Loucy (cell line): Measurements from ENCODE around the gene MTLN.
"Not testable (repeated sequence)": the region's sequence is repeated elsewhere in the genome, so short reads cannot be mapped to it uniquely, and the experiment has no call there.

Experiments
- H2AFZ ChIP-seq: fragments of 200-600 bp; sonication (generic); 2 replicates; pipeline ENCODE4 v1.6.0; 2016; ENCODE audit warnings: antibody characterized with exemption, mild to moderate bottlenecking, low read length, moderate library complexity
- H3F3A ChIP-seq: fragments of 200-600 bp; 2 replicates; pipeline ENCODE4 v1.6.0; 2016; ENCODE audit warnings: antibody characterized with exemption, low read depth, mild to moderate bottlenecking
- H3K27me3 ChIP-seq: fragments of 200-600 bp; sonication (generic); 2 replicates; pipeline ENCODE4 v1.6.1; 2014; ENCODE audit warnings: low read length, mild to moderate bottlenecking; ENCODE audit not compliant: insufficient read depth, poor library complexity, severe bottlenecking
- H3K36me3 ChIP-seq: fragments of 200-600 bp; sonication (generic); 2 replicates; pipeline ENCODE4 v1.6.1; 2016; ENCODE audit warnings: low read length; ENCODE audit not compliant: insufficient read depth
- H3K4me1 ChIP-seq: fragments of 200-600 bp; sonication (generic); 2 replicates; pipeline ENCODE4 v1.5.1; 2014; ENCODE audit warnings: low read length, mild to moderate bottlenecking; ENCODE audit not compliant: insufficient read depth, poor library complexity, severe bottlenecking
- H3K4me2 ChIP-seq: fragments of 200-600 bp; sonication (generic); 2 replicates; pipeline ENCODE4 v1.6.0; 2014; ENCODE audit warnings: antibody characterized with exemption, low read length, low read depth, mild to moderate bottlenecking; ENCODE audit not compliant: poor library complexity, severe bottlenecking
- H3K4me3 ChIP-seq: fragments of 200-600 bp; sonication (generic); 2 replicates; pipeline ENCODE4 v1.5.1; 2014; ENCODE audit warnings: low read length, mild to moderate bottlenecking, mixed read lengths; ENCODE audit not compliant: poor library complexity, severe bottlenecking
- H3K79me2 ChIP-seq: fragments of 200-600 bp; sonication (generic); 2 replicates; pipeline ENCODE4 v1.6.1; 2014; ENCODE audit warnings: low read length; ENCODE audit not compliant: insufficient read depth
- H3K9ac ChIP-seq: fragments of 200-600 bp; sonication (generic); 2 replicates; pipeline ENCODE4 v1.6.0; 2014; ENCODE audit warnings: mild to moderate bottlenecking, low read depth, low read length, moderate library complexity; ENCODE audit not compliant: poor library complexity, severe bottlenecking
- H3K9me2 ChIP-seq: fragments of 200-600 bp; sonication (generic); replicated peaks from 2 replicates; pipeline ENCODE4 v1.6.1; 2016; ENCODE audit warnings: low read depth, low read length, mixed read lengths
- H3K9me3 ChIP-seq: fragments of 200-600 bp; sonication (generic); 2 replicates; pipeline ENCODE4 v1.6.1; 2014; ENCODE audit warnings: mild to moderate bottlenecking, antibody characterized with exemption, low read length, low read depth; ENCODE audit not compliant: insufficient read depth
- H4K20me1 ChIP-seq: fragments of 200-600 bp; sonication (generic); 2 replicates; pipeline ENCODE4 v1.6.0; 2014; ENCODE audit warnings: antibody characterized with exemption, low read length, mild to moderate bottlenecking; ENCODE audit not compliant: insufficient read depth, poor library complexity, severe bottlenecking
- EZH2phosphoT487 ChIP-seq: fragments of 200-600 bp; IDR thresholded peaks from 2 replicates; pipeline ENCODE4 v1.6.1; 2018; ENCODE audit warnings: antibody characterized with exemption, mild to moderate bottlenecking, moderate library complexity, borderline replicate concordance
- TF ChIP-seq, protein P1 (sequence below): fragments of 200-600 bp; sonication (generic); conservative IDR thresholded peaks from 2 replicates; pipeline ENCODE4 v1.5.1; 2014; ENCODE audit warnings: mild to moderate bottlenecking, antibody characterized with exemption, low read length

Gene MTLN

DNA sequence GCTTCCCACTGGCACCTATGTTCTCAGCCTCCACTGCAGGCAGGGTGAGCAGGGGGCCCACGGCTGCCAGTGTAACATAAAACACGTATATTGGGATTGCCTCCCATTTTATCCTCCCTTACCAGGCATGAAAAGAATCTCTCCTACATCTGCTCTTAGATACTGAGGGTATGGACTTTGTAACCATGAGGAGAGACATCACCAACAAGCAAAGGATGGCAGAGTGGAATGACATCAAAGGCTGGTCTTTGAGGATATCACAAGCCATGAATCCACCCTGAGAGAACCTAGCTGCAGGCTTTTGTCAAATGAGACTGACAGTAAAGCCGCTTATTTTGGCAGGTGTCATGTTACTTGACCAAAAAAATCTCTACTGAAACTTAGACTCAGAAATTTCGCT lies 14.9 kb downstream of the MTLN start:
- no peak overlapping the region for H3K4me2 ChIP-seq

DNA sequence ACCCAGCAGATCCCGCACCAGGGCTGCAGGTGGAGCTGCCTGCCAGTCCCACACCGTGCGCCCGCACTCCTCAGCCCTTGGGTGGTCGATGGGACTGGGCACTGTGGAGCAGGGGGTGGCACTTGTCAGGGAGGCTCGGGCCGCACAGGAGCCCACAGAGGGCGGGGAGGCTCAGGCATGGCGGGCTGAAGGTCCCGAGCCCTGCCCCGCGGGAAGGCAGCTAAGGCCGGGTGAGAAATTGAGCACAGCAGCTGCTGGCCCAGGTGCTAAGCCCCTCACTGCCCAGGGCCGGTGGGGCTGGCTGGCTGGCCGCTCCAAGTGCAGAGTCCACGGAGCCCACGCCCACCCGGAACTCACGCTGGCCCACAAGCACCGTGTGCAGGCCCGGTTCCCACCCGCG lies 22.2 kb downstream of the MTLN start:
- H3K27me3 ChIP-seq, H3F3A ChIP-seq: not testable (repeated sequence)

More for the DNA sequence above, 14.9 kb downstream of the MTLN start:
- TF ChIP-seq EZH2phosphoT487, result no peak
- TF ChIP-seq, protein P1, sequence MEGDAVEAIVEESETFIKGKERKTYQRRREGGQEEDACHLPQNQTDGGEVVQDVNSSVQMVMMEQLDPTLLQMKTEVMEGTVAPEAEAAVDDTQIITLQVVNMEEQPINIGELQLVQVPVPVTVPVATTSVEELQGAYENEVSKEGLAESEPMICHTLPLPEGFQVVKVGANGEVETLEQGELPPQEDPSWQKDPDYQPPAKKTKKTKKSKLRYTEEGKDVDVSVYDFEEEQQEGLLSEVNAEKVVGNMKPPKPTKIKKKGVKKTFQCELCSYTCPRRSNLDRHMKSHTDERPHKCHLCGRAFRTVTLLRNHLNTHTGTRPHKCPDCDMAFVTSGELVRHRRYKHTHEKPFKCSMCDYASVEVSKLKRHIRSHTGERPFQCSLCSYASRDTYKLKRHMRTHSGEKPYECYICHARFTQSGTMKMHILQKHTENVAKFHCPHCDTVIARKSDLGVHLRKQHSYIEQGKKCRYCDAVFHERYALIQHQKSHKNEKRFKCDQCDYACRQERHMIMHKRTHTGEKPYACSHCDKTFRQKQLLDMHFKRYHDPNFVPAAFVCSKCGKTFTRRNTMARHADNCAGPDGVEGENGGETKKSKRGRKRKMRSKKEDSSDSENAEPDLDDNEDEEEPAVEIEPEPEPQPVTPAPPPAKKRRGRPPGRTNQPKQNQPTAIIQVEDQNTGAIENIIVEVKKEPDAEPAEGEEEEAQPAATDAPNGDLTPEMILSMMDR, result no peak
- Histone ChIP-seq H3K9ac (no peak overlapping the region), H3F3A (no peaks in the 10 kb centered on the region), H3K9me3 (no peaks in the 10 kb centered on the region), H3K27me3 (no peaks in the 10 kb centered on the region), H3K4me3 (no peak overlapping the region), H3K9me2 (no peaks in the 10 kb centered on the region), H2AFZ (no peak overlapping the region), H3K36me3 (no peaks in the 10 kb centered on the region), H3K79me2 (no peaks in the 10 kb centered on the region), H3K4me1 (no peaks in the 10 kb centered on the region), H4K20me1 (no peaks in the 10 kb centered on the region)

DNA sequence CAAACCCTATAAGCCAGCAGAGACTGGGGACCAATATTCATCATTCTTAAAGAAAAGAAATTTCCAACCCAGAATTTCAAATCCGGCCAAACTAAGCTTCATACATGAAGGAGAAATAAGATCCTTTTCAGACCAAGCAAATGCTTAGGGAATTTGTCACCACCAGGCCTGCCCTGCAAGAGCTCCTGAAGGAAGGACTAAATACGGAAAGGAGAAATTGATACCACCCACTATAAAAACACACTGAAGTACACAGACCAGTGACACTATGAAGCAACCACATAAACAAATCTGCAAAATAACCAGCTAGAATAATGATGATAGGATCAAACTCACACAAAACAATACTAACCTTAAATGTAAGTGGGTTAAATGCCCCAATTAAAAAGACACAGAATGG lies 29.9 kb downstream of the MTLN start:
- H3K79me2 ChIP-seq, result no peaks in the 10 kb centered on the region
- H3K4me1 ChIP-seq, result no peaks in the 10 kb centered on the region
- H3K9ac ChIP-seq, result no peak overlapping the region
- no peaks in the 10 kb centered on the region for H3K27me3 ChIP-seq
- no peaks in the 10 kb centered on the region for H4K20me1 ChIP-seq
- peaks cover 5% of the 10 kb centered on the region; the same call in 1 of the 2 replicates for H3K9me3 ChIP-seq
- H3F3A ChIP-seq, result no peaks in the 10 kb centered on the region
- no peak overlapping the region for H3K4me2 ChIP-seq
- H3K4me3 ChIP-seq, result no peak overlapping the region
- no peaks in the 10 kb centered on the region for H3K9me2 ChIP-seq
- no peak overlapping the region for H2AFZ ChIP-seq
- TF ChIP-seq, protein P1, result no peak
- no peak for TF ChIP-seq EZH2phosphoT487
- no peaks in the 10 kb centered on the region for H3K36me3 ChIP-seq

More for the DNA sequence above, 22.2 kb downstream of the MTLN start:
- H3K9me2 ChIP-seq, H4K20me1 ChIP-seq, H2AFZ ChIP-seq, H3K36me3 ChIP-seq, H3K4me1 ChIP-seq, H3K79me2 ChIP-seq, H3K4me2 ChIP-seq, H3K9ac ChIP-seq, H3K9me3 ChIP-seq, H3K4me3 ChIP-seq: not testable (repeated sequence)

DNA sequence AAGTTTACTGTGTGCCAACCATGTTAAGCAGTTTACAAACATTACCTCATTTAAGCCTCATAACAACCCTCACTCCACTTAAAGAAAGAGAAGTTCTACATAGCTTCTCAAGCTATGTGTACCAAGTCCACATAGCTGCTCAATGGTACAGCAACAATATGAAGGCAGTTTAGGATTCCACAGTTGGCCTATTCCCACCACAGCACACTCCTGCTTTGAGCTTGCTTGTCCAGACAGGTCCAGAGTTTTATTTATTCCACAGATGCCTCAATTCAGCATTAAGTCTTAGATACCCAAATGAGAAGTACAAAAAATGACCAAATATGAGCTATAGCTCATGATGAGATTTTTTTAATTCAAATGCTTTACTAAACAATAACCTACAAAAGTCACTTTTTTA lies 32.3 kb downstream of the MTLN start:
- no peaks in the 10 kb centered on the region for H4K20me1 ChIP-seq
- H3K36me3 ChIP-seq, result no peaks in the 10 kb centered on the region
- no peaks in the 10 kb centered on the region for H3K4me1 ChIP-seq
- no peak overlapping the region for H3K4me2 ChIP-seq
- no peak overlapping the region for H3K4me3 ChIP-seq
- H3F3A ChIP-seq, result no peaks in the 10 kb centered on the region
- no peaks in the 10 kb centered on the region for H3K79me2 ChIP-seq
- no peak overlapping the region for H2AFZ ChIP-seq
- H3K9me2 ChIP-seq, result no peaks in the 10 kb centered on the region
- TF ChIP-seq EZH2phosphoT487, result no peak
- TF ChIP-seq, protein P1, result no peak
- H3K9me3 ChIP-seq, result peaks cover 4% of the 10 kb centered on the region; the same call in 1 of the 2 replicates
- H3K9ac ChIP-seq, result no peak overlapping the region
- no peaks in the 10 kb centered on the region for H3K27me3 ChIP-seq
